GM12872 (cell line): ENCODE measurements around the gene DNAH8.

ENCODE experiments used
- CTCF ChIP-seq: IDR thresholded peaks from 3 replicates; pipeline ENCODE4 v1.5.1; 2011; ENCODE audit warnings: low read depth, mild to moderate bottlenecking, low read length, moderate library complexity; ENCODE audit not compliant: insufficient read depth

Gene DNAH8

GRCh38 chr6:38987503-38987902 lies 272.4 kb downstream of the DNAH8 start:
- TF ChIP-seq CTCF = no peak

- no peak for TF ChIP-seq CTCF
These were observed 273.8 kb downstream of the DNAH8 start for GRCh38 chr6:38988736-38989449.

GRCh38 chr6:38990475-38990874 lies 275.4 kb downstream of the DNAH8 start:
- TF ChIP-seq CTCF = no peak

DNA sequence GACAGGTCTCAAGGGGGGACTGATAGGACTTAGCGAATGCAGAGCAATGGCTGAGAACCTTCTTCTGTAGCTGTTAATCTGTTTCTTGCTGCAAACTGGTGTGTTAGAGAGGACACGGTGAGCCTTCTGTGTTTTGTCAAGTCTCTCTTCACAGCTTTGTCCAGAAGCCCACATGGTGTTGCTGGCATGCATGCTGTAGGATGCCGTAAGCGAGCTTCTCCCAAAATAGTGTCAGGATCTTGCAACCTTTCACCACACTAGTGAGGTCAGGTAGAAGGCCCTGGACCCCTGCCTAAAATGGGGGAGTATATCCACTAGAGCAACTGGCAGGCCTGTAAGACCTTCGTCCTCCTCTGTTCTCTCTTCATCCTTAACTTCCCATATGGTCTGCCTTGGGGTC lies 281.6 kb downstream of the DNAH8 start:
- no peak for TF ChIP-seq CTCF

DNA sequence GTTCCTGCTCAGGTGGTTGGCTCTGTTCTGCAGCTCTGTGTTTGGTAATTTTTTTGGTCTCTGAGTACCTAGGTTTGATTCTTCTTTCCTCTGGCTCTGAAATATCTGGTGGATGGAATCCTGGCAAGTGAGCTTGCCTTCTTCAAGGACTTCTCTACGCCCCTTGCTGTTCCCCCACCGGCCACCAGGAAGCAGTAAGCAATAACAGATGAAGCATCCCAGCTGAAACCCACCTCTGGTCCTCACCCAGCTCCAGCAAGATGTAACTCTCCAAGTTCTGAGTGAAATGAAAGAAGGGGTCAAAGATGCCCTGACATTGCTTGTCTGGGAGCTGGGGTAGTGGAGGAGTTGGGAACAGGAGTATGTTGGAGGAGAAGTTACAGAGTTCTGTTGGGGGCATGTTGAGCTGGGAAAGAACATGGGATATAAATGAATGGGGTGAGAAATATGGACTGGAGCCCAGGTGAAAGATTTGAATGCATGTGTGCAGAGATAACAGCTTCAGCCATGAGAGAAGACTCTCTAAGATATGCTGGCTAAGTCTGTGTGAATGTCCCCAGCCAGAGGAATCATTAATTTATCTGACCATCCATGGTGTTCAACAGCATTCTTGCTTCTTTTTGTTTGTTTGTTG lies 282.1 kb downstream of the DNAH8 start:
- peak; percentile 74 for TF ChIP-seq CTCF

GRCh38 chr6:39003072-39003471 lies 288.0 kb downstream of the DNAH8 start:
- peak; percentile 30; the same call in 2 of the 3 replicates for TF ChIP-seq CTCF

DNA sequence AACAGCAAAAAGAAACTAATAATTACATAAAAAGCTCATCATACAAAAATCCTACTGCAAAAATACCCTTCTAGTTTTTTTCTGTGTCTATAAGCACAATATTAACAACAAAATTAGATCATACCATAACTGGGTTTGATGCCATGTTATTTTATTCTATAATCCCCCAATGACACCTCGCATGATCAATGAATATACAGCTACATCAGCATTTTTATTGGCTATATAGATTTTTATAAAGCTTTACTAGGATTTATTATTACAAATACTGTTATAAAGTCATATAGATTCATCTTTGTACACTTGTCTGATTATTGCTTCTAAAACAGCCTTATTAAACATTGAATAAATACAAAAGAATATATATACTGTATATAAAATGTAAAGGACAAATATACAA lies 288.4 kb downstream of the DNAH8 start:
- no peak for TF ChIP-seq CTCF
